ENCODE results near the gene CD8B. TPM values are rescaled to one million over a fixed set of nuclear protein-coding genes. Genes with fewer than 3 reads are reported as not detected.
"Not testable (repeated sequence)": the region's sequence is repeated elsewhere in the genome, so short reads cannot be mapped to it uniquely, and the experiment has no call there.

Gene CD8B
- total RNA-seq = 100 to 1,000 TPM; 456 TPM
- 1,000 to 10,000 TPM; 2,040 to 2,487 (median 2,320) TPM for polyA plus RNA-seq
- total RNA-seq = 220 to 500 (median 370) reads per million in 6 experiments

DNA sequence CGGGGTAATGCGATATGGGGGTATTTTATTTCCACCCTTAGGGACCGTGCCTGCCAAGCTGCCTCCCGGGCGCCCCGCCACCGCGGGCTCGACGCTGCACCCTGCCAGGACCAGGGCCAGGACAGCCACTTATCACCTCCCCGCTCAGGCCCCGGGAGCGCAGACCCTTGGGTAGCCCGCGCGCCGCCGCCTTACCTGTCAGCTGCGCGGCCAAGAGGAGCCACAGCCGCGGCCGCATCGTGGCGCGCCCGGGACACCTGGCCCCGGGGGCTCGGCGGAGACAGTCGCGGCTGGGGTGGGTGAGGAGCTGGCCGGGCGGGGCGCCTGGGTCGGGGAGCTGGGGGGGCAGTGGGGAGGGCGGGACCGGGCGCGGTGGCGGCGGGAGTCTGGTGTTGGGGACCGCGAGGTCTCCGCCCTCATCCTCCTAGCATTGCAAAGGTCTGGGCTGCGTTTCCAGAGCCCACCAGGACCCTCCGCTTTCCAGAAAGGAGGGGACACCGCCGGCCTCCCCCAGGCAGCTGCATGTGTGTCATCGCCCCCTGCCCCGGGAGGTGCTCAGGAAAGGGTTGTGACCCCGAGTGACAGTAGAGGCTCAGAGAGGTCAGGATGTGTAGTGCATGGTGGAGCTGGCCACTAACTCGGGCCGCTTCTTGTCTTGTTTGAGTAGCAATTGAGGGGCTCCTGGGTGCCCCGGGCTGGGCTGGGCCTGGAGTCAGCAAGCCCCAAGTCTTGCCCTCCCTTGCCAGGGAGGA, at the start of gene CD8B:
TSS of gene CD8B (minus strand) at position 259 of the 752 bp plus-strand sequence. CDS start at position 238, 21 bp downstream.
- H3K27me3 Mint-ChIP-seq, H3K9me3 Mint-ChIP-seq: not testable (repeated sequence)
- DNase-seq = peak in 7 of 10 donors; percentile 14 to 67 (median 37)
- Mint-ChIP-seq H3K4me1 (peaks cover 3 to 25% (median 14%) of the 10 kb centered on the region in 4 donors), H3K36me3 (peaks cover 3 to 15% (median 9%) of the 10 kb centered on the region in 3 donors), H3K4me3 (peak within 1 kb of the TSS; percentile 90 to 99 (median 98)), H3K27ac (peak within 1 kb of the TSS; percentile 93 to 97 (median 96))
- POLR2A ChIA-PET = interaction anchor here (0.5 to 8.5 kb wide), 5 partner anchors 25 to 70 kb away, joined by 3 to 98 read pairs (median 4); partner anchors contain the start of gene CD8A
- ATAC-seq = peak; percentile 47 to 49

DNA sequence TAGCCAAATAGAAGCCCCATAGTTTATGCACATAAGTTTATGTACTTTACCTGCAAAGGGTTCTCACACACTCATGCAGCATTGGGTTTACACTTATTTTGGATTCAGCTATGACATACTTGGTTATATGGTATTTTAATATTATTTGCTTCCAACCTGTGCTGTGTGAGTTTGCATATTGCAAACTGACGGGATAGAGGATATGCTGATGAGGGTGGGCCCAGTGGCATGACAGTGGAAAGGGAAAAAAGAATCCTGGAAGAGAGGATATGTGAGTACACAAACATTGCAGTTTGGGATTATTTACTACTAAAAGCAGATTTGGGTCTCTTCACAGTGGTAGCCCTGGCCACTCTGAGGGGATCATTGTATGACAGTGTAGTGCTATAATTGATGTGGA, 44.2 kb upstream of the CD8B start:
- ATAC-seq, H3K4me1 Mint-ChIP-seq, H3K9me3 Mint-ChIP-seq, H3K4me3 Mint-ChIP-seq, H3K36me3 Mint-ChIP-seq, H3K27me3 Mint-ChIP-seq, DNase-seq, H3K27ac Mint-ChIP-seq, POLR2A ChIA-PET: not testable (repeated sequence)

DNA sequence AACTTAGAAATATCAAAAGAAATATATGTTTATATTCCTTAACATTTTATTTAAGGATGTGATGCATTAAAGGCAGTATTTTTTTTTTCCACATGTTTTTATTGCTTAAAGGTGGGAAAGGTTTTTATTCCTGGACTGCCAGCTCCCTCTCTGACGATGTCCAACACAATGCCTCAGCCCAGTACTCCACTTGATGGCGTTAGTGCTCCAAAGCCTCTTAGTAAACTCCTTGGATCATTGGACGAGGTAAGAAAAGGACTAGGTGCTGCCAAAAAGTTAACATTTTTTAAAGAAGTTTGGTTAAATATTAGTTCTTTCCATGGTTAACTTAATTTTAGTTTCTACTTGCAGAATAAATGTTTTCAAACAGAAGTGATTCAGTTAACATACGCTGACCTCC, 39.0 kb upstream of the CD8B start:
- H3K4me3 Mint-ChIP-seq, POLR2A ChIA-PET, H3K36me3 Mint-ChIP-seq, H3K27ac Mint-ChIP-seq, H3K9me3 Mint-ChIP-seq, H3K4me1 Mint-ChIP-seq, H3K27me3 Mint-ChIP-seq, ATAC-seq, DNase-seq: not testable (repeated sequence)

DNA sequence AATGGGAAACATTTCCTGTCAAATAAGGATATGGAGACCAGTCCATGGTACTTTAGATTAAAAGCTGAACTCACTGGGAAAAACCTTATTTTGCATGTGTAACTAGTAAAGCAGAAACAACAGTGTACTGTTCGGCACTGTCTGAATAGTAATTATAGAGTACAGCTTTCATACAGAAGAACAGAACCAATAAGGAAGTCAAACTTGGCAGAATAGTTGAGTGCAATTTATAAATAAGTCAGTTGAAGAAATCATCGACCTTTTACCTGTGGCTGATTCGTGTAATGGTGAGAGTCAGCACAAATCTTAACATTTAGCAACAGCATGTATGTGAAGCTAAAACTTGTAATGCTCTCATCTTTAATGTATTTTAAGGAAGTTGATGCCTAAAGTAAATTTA, 24.3 kb upstream of the CD8B start:
- DNase-seq, H3K4me1 Mint-ChIP-seq, ATAC-seq, H3K36me3 Mint-ChIP-seq, H3K27ac Mint-ChIP-seq, POLR2A ChIA-PET, H3K9me3 Mint-ChIP-seq, H3K4me3 Mint-ChIP-seq, H3K27me3 Mint-ChIP-seq: not testable (repeated sequence)

DNA sequence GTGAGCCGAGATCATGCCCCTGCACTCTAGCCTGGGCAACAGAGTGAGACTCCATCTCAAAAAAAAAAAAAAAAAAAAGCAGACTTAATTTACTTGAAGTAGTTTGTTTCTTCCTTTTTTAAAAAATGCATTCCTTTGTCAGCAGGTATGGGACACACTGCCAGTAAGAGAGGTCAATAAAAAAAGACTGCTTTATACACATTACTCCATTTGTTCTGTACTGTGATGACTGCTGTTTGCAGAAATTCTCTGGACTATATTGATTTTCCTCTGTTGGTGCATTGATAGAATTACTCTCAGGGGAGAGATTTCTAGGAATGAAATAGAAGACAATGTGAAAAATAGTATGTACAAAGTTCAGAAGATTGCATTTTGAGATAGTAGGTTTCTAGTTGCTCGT, 21.2 kb upstream of the CD8B start:
- POLR2A ChIA-PET, H3K9me3 Mint-ChIP-seq, H3K4me3 Mint-ChIP-seq, H3K4me1 Mint-ChIP-seq, DNase-seq, H3K36me3 Mint-ChIP-seq, ATAC-seq, H3K27ac Mint-ChIP-seq, H3K27me3 Mint-ChIP-seq: not testable (repeated sequence)

DNA sequence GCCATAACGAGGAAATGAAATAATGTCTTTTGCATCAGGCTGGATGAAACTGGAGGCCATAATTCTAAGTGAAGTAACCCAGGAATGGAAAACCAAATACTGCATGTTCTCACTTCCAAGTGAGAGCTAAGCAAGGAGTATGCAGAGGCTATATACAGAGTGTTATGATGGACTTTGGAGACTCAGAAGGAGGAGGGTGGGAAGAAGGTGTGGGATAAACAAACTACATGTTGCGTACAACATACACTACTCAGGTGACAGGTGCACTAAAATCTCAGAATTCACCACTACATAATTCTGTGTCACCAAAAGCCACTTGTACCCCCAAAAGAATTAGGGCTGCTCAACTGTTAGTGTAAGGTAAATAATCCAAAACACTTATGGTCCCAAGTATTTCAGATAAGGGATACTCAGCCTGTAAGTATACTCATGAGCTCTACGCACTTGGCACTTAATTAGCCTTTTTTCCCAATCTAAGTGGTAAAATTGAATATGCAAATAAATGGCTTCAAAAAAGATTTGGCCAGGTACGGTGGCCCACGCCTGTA, 20.5 kb upstream of the CD8B start:
- H3K9me3 Mint-ChIP-seq, H3K27me3 Mint-ChIP-seq, H3K4me3 Mint-ChIP-seq, ATAC-seq, H3K27ac Mint-ChIP-seq, DNase-seq, H3K36me3 Mint-ChIP-seq, H3K4me1 Mint-ChIP-seq, POLR2A ChIA-PET: not testable (repeated sequence)

DNA sequence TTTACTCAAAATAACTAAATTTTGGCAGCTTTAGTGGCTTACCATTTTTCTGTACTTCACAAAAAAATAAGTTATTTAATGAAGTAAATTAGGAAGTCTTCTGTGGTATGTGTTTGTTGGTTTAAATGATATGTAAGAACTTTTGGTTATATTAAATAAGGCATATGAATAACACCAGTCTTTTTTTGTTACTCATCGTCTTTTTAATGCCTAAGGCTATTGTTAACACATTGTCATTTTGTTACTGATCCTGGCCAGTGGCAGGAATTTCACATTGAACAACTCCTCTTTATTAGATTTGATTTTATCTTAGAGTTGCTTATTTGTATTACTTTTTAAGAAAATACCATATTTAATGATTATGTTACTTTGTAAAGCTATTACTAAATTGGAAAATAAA, 17.3 kb upstream of the CD8B start:
- H3K4me1 Mint-ChIP-seq, ATAC-seq, H3K4me3 Mint-ChIP-seq, H3K27me3 Mint-ChIP-seq, POLR2A ChIA-PET, H3K36me3 Mint-ChIP-seq, DNase-seq, H3K27ac Mint-ChIP-seq, H3K9me3 Mint-ChIP-seq: not testable (repeated sequence)

DNA sequence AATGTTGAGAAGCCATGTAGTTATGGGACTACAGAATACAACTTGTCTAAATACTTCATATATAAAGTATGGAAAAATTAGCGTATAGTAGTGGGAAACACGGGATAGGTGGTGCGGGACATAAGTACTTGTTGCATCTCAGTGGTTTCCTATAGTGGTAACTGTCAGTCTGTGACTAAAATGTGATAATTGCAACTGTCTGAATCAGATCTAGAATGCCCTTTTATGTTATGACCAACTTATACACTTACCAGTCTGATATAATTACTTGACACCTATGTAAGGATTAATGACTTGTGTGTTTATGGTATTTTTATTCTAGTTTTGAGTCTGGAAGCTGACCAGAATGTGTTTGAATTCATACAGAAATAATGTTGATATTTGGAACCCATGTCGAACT, 9.3 kb upstream of the CD8B start:
- H3K27me3 Mint-ChIP-seq, H3K4me1 Mint-ChIP-seq, H3K9me3 Mint-ChIP-seq, POLR2A ChIA-PET, ATAC-seq, H3K36me3 Mint-ChIP-seq, H3K27ac Mint-ChIP-seq, H3K4me3 Mint-ChIP-seq, DNase-seq: not testable (repeated sequence)

DNA sequence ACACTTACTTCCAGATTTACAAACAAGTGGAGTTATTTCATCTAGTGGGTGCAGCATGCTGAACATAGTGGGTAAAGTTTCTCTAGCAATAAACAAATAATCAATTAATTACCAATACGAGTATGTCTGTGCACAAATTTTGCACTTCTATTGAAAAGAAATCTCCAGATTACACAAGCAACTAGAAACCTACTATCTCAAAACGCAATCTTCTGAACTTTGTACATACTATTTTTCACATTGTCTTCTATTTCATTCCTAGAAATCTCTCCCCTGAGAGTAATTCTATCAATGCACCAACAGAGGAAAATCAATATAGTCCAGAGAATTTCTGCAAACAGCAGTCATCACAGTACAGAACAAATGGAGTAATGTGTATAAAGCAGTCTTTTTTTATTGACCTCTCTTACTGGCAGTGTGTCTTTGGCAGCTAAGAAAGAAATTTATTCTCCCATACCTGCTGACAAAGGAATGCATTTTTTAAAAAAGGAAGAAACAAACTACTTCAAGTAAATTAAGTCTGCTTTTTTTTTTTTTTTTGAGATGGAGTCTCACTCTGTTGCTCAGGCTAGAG, 7.3 kb upstream of the CD8B start:
- H3K4me3 Mint-ChIP-seq, H3K36me3 Mint-ChIP-seq, ATAC-seq, H3K4me1 Mint-ChIP-seq, H3K27me3 Mint-ChIP-seq, POLR2A ChIA-PET, DNase-seq, H3K9me3 Mint-ChIP-seq: not testable (repeated sequence)
- peak overlapping the region in 1 of 10 donors; percentile 37 for H3K27ac Mint-ChIP-seq

DNA sequence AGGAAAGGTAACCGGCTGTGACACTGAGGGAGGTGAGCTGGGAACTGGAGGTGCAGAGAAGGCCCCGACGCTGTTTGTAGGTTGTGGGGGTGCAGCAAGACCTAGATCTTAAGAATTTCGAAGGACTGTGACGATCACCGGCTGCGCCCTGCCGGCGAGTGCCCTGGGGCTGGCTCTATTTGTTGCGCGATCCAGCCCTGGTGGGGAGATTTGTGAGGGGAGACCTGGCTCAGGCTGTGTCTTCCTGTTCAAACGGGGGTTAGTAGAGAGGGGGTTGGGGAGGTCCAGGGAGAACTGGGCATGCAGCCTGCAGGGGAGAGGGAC, 656 bp upstream of the CD8B start:
- Mint-ChIP-seq H3K4me3 (peak overlapping the region; percentile 79 to 98 (median 87)), H3K4me1 (peaks cover 3 to 22% (median 14%) of the 10 kb centered on the region in 4 donors), H3K27ac (peak overlapping the region; percentile 66 to 96 (median 92))
- H3K36me3 Mint-ChIP-seq, H3K27me3 Mint-ChIP-seq, H3K9me3 Mint-ChIP-seq: not testable (repeated sequence)
- ATAC-seq = peak; percentile 69 to 84
- DNase-seq = peak in 9 of 10 donors; percentile 15 to 72 (median 63)
- POLR2A ChIA-PET = interaction anchor here (1.0 to 8.5 kb wide), 3 partner anchors 36 to 71 kb away, joined by 4 to 98 read pairs (median 18); partner anchors contain the start of gene CD8A

DNA sequence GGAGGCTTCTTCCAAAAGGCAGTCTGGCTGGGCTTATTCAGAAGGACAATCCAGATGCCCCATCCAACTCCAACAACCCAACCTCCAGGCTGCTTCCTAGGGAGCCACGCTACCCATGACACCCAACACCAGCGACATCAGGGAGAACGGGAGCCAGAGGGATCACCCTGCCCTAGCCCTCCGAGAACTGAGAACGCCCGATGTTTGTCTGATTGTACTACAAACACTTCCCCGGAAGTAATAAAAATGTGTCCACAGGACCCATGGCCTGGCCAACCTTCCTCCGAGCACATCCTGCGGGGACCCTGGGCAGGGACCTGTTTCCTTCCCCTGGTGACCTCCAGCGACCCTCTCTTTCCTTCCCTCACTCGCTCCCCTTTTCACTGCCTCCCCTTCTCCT, 511 bp downstream of the CD8B start:
- H3K4me3 Mint-ChIP-seq = peak overlapping the region; percentile 90 to 99 (median 98)
- H3K4me1 Mint-ChIP-seq = peaks cover 3 to 25% (median 15%) of the 10 kb centered on the region in 4 donors
- DNase-seq, H3K27me3 Mint-ChIP-seq, H3K9me3 Mint-ChIP-seq: not testable (repeated sequence)
- peak; percentile 2 to 8 for ATAC-seq
- POLR2A ChIA-PET = interaction anchor here (0.5 to 8.5 kb wide), 7 partner anchors 25 to 70 kb away, joined by 3 to 98 read pairs (median 4); partner anchors contain the start of gene CD8A
- peaks cover 3 to 15% (median 9%) of the 10 kb centered on the region in 3 donors for H3K36me3 Mint-ChIP-seq
- H3K27ac Mint-ChIP-seq = peak overlapping the region; percentile 93 to 97 (median 96)

DNA sequence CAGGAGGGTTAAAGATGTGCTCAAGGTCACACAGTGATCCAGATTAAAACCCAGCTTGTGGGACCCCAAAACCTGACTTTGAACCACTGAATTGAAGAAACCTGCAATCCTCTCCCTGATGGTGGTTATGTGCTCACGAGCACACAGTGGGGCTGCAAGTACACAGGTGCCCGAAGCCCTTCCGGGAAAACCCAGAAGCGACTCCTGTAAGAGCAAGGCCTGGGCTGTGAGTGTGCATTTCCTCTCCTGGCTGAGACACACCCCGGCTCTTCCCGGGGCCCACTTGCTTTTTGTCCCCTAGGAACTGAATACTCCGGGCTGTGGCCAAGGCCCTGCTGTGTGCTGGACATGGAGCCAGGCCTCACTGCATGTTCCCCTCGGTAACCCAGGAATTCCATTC, 1.1 kb downstream of the CD8B start:
- peak overlapping the region; percentile 90 to 99 (median 98) for H3K4me3 Mint-ChIP-seq
- peak in 1 of 2 donors; percentile 13 for ATAC-seq
- not testable (repeated sequence) for H3K27me3 Mint-ChIP-seq, H3K9me3 Mint-ChIP-seq
- peak overlapping the region; percentile 93 to 97 (median 96) for H3K27ac Mint-ChIP-seq
- POLR2A ChIA-PET = interaction anchor here (0.6 to 8.5 kb wide), 6 partner anchors 24 to 1257 kb away, joined by 3 to 98 read pairs (median 4); no protein-coding TSS in a partner anchor
- H3K36me3 Mint-ChIP-seq = peaks cover 3 to 20% (median 9%) of the 10 kb centered on the region in 3 donors
- H3K4me1 Mint-ChIP-seq = peaks cover 8 to 31% (median 20%) of the 10 kb centered on the region in 4 donors
- DNase-seq = peak in 1 of 10 donors; percentile 38

DNA sequence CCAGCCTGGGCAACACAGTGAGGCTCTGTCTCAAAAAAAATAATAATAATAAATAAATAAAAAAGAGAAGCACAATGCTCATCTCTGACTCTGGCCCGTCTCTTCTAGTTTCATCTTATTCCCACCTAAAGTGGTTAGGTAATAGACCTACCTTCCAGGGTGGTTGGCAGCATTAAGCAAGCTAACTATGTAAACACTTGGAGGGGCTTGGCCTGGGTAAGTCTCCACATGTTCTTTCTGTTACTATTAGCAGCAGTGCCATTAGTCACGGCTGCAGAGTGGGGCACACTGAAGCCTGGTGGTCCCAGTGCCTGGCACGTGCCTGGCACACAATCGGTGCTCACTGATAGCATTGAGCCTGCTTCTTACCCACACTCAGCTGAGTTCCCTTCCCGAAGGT, 4.0 kb downstream of the CD8B start:
- H3K36me3 Mint-ChIP-seq = peaks cover 8 to 47% (median 9%) of the 10 kb centered on the region in 3 donors
- peaks cover 11 to 47% (median 31%) of the 10 kb centered on the region in 4 donors for H3K4me1 Mint-ChIP-seq
- POLR2A ChIA-PET = interaction anchor here (0.7 to 8.5 kb wide), 6 partner anchors 31 to 70 kb away, joined by 3 to 98 read pairs (median 4); no protein-coding TSS in a partner anchor
- DNase-seq, H3K9me3 Mint-ChIP-seq, ATAC-seq, H3K27me3 Mint-ChIP-seq: not testable (repeated sequence)
- H3K27ac Mint-ChIP-seq = peak overlapping the region; percentile 83 to 95 (median 91)
- H3K4me3 Mint-ChIP-seq = peak overlapping the region; percentile 70 to 90 (median 84)

Data from naive thymus-derived CD8-positive, alpha-beta T cell (primary cell).